Measurements from ENCODE around the gene NSUN2.
"Not testable (repeated sequence)": the region's sequence is repeated elsewhere in the genome, so short reads cannot be mapped to it uniquely, and the experiment has no call there.

The NSUN2 gene

DNA sequence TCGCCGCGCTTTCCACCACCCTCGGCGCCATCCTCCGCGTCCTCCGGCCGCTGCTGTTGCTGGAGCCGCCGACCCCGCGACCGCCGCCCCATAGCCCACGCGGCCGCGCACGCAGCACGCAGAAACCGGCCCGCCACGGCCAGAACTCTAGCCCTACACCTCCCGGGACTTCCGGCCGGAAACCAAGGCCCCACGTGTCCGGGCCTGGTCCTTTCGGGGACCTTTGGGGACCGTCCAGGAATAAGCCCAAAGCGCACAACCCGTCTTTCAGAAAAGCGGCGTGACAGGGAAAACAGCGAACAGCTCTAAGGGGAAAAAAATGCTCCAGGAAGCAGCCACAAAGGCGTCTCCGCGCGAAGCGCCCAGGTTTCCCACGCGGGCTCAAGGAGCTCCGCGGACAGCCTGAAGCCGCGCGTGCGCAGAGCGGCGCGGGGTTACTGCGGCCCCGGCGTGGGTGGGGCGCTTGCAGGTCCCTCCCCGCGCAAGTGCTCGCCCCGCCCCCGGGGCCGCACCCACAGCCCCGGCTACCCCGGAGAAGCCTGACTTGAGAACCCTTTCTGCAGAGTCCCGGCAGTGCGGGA lies at the start of gene NSUN2, which contains the start of gene SRD5A1:
NSUN2 (minus strand) TSS at position 157 of the 581 bp plus-strand sequence; CDS start at position 92, 65 bp downstream.
SRD5A1 (plus strand) TSS at position 553 of the 581 bp plus-strand sequence. CDS start 137 bp downstream, outside the sequence.
- DNase-seq (ENCODE audit: low spot score) = peak; percentile 98

DNA sequence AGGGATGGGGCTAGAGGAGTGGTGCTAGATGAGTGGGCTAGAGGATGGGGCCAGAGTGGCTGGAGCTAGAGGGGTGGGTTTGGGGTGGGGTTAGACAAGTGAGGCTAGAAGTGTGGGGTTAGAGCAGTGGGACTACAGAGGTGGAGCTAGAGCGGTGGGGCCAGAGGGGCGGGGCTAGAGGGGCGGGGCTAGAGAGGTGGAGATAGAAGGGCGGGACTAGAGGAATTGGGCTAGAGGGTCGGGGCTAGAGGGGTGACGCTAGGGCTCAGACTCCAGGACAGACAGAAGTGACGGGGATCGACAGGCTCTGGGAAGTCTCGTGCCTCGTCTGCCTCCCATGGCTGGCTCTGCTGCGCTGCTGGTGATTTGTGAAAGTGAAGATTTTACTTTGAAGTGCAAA lies 49.4 kb upstream of the NSUN2 start:
- no peak for DNase-seq (ENCODE audit: low spot score)

DNA sequence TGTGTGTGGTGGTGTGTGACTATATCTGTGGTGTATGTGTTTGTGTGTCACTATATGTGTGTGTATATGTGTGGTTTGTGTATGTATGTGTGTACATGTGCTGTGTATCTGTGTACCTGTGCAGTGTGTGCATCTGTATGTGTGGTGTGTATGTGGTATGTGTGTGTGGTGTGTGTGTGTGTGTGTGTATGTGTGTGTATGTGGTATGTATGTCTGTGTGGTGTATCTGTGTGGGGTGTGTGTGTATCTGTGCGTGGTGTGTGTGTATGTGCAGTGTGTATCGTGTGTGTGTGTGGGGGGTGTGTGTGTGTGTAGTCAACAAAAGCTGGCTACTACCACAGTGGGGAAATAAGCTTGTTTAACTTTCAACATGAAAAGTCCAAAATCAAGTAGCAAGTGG lies 48.8 kb upstream of the NSUN2 start:
- no peak for DNase-seq (ENCODE audit: low spot score)

DNA sequence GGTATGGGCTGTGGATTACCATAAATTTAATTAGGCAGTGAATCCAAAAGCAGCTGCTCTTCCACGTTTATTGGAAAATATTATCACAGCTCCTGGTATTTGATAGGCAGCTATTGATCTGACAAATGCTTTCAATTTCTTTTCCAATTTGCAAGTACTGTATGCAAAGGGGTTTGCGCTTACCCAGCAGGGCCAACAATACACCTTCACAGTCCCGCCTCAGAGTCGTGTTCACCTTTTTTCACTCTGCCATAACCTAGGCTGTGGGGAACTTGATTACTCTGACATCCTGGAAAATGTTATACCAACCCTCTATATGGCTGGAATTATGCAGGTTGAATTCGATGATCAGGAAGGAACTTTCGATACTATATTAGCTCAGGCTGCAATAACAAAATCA lies 48.1 kb upstream of the NSUN2 start:
- DNase-seq (ENCODE audit: low spot score) = no peak

DNA sequence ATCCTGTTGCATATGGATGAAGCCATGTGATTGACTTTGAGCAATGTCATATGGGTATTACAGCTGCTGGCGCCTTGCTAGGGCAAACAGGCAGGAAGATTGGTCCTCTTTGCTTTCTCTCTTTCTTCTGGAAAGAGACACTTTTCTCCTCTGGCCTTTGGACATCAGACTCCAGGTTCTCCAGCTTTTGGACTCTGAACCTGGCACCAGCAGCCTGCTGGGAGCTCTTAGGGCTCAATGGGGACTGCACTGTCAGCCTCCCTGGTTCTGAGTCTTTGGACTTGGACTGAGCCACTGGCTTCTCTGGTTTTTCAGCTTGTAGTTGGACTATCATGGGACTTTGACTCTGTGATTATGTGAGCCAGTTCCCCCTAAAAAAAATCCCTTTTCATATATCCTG lies 45.5 kb upstream of the NSUN2 start:
- DNase-seq (ENCODE audit: low spot score) = no peak

DNA sequence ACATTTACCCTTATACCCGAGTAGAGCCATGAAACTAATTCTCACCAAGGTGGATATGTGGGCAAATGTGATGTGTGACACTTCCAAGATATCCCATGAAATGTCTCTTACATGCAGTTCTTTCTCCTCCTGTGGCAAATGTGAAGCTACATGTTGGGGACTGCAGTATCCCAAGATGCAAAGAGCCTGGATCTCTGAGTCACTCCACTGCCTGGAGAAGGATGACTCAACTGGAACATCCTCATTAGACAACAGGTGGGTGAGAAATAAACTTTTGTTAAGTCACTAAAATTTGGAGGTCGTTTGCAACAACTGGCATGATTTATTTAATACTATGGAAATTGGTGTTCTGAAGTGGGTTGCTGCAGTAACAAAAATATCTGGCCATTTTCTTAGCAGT lies 43.9 kb upstream of the NSUN2 start:
- DNase-seq (ENCODE audit: low spot score) = no peak

DNA sequence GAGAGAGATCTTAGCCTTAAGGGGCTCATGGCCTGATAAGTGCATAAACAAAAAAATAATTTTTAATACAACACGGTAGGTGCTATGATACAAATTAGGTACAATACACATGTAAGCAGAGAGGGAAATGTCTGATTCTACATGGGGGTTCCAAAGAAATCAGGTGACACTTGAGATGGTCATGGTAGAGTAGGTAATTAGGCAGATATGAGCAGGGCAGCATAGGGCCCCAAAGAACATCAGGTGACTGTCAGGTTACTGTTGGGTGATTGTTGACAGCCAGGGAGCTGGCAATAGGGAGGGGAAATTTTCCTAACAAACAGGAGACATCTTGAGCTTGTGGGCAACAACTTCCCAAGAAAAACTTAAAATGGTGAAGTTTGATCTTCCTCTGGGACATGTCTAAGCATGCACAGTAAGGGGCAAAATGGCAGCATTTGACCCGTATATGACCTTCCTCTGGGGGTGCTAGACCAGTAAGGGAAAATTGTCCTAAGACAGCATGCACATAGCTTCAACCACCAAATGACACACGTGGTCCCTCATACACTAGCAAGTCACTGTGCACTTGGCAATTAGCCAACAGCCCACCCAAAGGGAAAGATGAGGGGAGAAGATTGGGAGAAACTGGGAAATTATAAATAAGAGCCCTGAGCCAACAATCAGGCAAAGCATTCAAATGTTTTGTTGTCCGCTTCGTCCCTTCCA lies 43.1 kb upstream of the NSUN2 start:
- no peak for DNase-seq (ENCODE audit: low spot score)

DNA sequence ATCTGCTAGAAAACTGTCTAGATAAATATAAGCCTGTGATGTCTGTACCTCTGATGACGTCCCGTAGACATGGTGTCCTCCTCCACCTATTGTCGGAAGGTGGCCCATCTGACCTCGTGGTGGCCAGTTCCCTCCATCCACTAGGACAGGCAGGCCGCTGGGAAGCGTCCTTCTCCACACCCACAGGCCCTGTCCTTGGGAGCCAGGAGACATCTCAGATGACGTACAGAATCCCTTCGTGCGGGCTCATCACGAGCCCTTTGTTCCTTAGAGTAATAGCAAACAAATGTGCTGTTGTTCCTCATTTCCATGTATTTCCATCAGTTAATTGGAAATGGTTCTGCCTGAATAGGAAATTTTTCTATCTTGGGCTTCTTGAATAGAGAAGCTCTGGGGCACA lies 42.0 kb upstream of the NSUN2 start:
- no peak for DNase-seq (ENCODE audit: low spot score)

DNA sequence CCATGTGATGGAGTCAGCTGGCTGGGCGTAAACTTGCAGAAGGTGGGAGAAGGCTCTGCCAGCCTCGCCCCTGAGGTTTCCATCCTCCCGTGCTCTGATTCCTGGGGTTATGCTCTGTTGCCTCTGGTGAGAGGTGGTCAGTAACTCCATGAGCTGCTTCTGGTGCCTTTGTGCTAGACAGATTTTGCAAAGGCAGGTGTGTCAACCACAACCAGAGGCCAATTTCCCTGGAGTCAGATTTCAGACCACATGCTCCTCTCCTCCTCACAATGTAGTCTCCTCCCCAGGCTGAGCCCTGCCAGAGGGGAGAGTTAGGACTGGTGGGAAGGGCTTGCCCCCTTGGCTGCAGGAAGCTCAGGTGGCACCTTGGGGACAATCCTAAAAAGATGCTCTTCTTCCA lies 41.6 kb upstream of the NSUN2 start:
- DNase-seq (ENCODE audit: low spot score) = no peak

DNA sequence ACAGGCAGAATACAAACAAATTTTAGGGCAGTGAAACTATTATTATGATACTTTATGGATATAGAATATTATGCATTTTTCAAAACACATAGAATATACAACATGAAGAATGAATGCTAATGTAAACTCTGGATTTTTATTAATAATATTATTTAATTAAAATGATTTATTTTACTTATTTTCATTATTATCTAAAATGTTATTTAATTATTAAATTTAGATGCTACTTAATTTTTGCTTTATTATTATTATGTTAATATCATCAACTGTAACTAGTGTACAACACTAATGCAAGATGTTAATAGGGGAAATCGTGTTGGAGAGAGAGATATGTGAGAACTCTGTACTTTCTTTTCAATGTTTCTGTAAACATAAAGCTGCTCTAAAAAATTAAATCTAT lies 41.1 kb upstream of the NSUN2 start:
- no peak for DNase-seq (ENCODE audit: low spot score)

DNA sequence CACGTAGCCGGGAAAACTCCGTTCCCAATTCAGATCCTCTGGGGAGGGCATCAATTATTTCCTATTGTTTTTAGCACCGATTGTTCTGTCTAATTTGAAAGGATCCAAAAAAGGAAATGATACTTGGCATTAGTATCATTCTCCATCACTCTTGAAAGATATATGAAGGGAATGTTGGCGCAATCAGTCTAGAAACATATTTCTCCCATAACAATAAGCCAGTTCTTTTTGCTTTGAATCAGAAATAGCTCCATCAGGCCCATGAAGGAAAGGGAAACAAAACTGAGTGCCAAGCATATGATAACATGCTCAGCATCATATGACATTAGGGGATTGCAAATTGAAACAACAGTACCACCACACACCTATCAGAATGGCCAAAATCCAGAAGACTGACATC lies 40.2 kb upstream of the NSUN2 start:
- no peak for DNase-seq (ENCODE audit: low spot score)

DNA sequence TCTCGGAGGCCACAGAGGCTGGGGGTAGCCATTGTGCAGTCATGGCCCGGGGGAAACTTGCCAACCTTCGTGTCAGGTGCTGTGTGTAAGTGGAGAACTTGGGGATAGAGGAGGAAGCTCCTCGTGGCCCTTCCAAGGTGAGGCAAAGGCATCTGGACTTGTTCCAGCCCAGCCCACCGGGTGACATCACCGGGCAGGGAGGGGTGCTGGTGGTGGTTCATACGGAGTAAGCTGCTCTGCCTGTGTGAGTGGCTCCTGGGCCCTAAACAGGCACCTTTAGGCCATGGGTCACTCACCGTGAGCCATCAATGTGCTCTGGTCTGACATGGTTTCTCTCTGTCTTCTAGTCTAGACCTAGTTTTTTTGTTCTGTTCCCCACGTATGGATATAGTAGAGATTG lies 35.9 kb upstream of the NSUN2 start:
- DNase-seq (ENCODE audit: low spot score) = not testable (repeated sequence)

DNA sequence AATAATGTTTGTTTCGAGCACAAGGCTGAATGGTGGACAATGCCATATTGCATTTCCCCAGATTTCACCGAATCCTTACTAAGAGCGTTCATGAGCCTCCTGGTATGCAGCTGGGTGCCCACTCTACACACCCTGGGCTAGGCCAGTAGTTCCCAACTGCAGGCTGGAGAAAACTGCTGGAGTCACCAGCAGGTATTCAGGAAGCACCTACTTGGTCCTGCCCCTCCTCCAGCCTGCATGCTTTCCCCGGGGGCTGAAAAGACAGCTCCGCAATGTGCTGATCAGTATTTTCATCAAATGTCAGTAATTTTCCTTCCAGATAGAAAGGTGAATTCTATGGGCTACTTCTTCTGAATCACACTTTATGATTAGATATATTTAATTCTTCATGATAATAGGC lies 34.8 kb upstream of the NSUN2 start:
- no peak for DNase-seq (ENCODE audit: low spot score)

DNA sequence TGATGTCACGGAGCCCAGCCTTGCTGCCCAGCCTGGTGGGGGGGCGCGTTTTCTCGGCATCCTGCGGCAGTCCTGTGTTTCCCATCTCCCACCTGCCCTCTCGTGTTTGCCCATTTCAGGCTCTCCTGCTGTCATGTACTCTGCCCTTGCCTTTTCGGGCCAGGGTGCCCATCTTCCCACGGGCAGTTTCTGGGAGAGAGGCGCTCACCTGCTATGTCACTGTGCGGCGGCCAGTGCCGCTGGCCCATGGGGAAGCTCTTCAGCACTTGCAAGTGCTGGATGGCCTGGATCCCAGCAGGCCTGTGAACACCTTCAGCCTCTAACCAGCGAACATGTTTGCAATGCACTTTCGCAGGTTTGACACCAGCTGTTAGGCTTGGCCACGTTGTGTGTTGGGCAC lies 33.9 kb upstream of the NSUN2 start:
- no peak for DNase-seq (ENCODE audit: low spot score)

DNA sequence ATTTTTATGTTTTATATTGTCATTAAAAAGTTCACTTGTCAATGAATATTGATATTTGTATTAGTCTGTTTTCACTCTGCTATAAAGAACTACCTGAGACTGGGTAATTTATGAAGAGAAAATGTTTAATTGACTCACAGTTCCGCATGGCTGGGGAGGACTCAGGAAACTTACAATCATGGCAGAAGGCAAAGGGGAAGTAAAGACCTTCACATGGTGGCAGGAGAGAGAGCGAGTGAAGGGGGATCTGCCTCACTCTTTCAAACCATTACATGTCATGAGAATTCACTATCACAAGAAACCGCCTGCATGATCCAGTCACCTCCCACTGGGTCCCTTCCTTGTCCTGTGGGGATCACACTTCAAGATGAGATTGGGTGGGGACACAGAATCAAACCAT lies 27.8 kb upstream of the NSUN2 start:
- DNase-seq (ENCODE audit: low spot score) = peak; percentile 37

DNA sequence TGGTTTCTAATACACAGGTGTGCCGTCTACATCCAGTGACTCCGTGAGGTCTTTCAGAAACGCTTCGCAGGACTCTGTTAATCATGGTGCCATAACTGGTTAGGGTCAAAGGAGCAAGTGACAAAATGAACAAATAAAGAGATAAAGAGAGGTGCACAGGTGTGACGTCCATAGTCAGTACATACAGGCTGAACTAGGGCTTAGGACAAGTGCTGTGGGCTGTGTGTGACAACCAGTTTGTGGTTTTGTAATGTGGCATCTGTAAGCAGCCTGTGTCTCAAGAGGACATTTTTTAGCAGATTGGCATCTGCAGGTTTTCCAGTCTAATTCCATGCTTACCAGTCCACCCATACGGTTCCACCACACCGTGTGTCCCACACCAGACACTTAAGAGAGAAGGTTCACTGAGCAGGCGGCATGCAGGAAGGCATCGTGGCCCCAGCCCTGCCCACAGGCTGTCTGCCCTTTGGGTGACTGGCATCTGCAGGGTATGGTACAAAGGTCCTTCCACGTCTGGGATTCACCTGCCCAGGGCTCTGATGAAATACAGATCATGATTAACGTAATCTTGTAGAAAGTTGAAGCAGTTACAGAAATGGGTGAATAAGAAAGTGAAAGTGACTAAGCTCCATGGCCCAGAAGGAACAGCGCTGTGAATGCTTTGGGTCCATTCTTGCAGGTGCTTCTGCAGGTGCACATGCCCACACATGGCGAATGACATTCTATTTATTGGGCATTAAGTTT lies 27.3 kb upstream of the NSUN2 start:
- DNase-seq (ENCODE audit: low spot score) = peak; percentile 78

DNA sequence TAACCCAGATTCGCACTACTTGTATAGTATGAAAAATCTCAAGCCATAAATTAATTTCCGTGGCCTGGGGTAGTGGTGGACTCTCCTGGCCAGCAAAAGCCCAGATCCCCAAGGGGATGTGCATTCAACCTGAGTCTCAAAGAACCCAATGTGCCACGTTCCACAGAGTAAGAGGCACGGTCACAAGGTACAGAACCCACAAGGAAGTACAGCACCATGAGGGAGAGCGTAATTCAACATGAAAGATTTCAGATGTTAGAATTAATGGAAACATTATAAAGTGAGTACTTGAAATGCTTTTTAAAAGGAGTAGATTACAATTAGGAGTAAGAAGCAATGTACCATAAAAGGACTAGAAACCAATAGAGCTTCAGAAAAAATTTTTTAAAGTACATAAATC lies 23.8 kb upstream of the NSUN2 start:
- DNase-seq (ENCODE audit: low spot score) = no peak

DNA sequence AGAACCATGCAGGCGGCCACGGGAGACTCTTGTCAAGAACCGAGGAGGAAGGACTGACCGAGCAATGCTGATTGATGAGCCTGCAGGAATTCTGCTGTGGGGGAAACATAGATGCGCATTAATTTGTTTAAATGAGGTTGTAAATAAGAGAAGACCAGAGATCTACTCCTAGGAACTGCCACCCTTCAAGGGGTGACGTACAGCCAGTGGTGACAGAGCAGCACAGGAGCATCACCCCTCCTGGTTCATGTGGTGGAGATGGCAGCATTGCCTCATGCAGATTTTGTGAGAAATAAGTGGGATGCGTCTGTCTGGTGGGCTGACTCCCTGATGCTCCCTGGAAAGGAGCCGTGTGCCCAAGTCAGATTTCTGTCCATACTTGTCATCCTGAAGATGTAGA lies 22.6 kb upstream of the NSUN2 start:
- DNase-seq (ENCODE audit: low spot score) = no peak

DNA sequence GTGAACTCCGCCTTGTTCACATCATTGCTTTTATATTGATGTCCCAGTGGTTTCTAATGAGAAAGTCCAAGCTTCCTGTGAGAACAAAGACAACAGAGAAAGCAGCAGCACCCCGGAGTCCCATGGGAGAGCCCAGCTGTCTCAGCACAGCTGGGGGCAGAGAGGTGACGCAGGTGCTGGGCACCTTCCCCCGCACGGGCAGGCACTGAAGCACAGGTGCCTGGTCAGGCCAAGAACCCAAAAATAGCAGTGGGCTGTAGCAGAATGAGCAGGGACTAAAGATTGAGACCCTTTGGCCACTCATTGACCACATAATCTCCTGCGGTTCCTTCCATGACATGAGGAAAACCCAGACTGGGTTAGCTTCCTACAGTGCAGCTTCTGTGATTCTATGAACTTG lies 19.2 kb upstream of the NSUN2 start:
- DNase-seq (ENCODE audit: low spot score) = peak; percentile 65

DNA sequence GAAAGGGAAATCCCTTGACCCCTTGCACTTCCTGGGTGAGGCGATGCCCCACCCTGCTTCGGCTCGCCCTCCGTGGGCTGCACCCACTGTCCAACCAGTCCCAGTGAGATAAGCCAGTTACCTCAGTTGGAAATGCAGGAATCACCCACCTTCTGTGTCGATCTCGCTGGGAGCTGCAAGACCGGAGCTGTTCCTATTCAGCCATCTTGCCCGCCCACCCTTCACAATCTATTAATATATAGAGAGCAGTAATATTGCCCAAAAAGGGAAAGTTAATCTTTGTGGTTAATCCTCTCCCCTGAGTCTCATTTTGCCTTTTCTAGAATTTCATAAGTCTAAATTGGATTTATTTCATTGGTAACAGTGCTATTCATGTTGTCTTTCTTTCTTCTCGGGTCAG lies 16.8 kb upstream of the NSUN2 start:
- DNase-seq (ENCODE audit: low spot score) = no peak

DNA sequence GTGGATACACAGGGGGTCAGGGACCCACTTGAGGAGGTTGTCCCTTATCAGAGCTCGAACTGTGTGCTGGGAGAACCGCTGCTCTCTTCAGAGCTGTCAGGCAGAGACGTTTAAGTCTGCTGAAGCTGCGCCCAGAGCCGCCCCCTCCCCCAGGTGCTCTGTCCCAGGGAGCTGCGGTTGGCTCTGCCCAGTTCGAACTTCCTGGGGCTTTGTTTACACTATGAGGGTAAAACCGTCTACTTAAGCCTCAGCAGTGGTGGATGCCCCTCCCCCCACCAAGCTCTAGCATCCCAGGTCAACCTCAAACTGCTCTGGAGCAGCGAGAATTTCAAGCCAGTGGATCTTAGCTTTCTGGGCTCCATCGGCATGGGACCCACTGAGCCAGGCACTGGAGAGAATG lies 16.3 kb upstream of the NSUN2 start:
- no peak for DNase-seq (ENCODE audit: low spot score)

DNA sequence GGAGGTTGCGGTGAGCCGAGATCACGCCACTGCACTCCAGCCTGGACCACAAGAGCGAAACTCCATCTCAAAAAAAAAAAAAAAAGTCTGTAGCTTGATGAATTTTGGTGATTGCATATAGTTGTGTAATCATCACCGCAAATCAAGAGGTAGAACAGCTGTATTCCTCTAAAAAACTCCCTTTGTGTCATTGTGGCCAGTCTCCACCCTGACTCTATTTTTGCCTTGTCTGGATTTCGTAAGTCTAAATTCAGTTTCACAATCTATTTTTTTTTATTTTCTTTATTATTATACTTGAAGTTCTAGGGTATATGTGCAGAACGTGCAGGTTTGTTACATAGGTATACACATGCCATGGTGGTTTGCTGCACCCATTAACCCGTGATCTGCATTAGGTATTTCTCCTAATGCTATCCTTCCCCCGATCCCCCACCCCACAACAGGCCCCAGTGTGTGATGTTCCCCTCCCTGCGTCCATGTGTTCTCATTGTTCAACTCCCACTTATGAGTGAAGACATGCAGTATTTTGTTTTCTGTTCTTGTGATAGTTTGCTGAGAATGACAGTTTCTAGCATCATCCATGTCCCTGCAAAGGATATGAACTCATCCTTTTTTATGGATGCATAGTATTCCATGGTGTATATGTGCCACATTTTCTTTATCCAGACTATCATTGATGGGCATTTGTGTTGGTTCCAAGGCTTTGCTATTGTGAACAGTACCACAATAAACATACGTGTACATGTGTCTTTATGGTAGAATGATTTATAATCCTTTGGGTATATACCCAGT lies 12.9 kb upstream of the NSUN2 start:
- not testable (repeated sequence) for DNase-seq (ENCODE audit: low spot score)
